Measurements from ENCODE around the gene C15orf62. TPM values are rescaled to one million over a fixed set of nuclear protein-coding genes. Genes with fewer than 3 reads are reported as not detected.

The C15orf62 gene
- total and polyA plus RNA-seq, 11 donors: 0.06 to 1.1 (median 0.18) TPM; not detected in 3

- intact Hi-C loops (cut with DNase I): loop anchor here in 4 of 10 donors (5.0 to 10.0 kb wide), 4 partner anchors 44 to 168 kb away; partner anchors contain the start of genes VPS18 (in 2 of the 4), DNAJC17 (in 1 of the 4), KNL1 (in 1 of the 4) and ZFYVE19 (in 1 of the 4)
- H3K4me3 ChIP-seq: peak overlapping the region; percentile 33 to 75 (median 58)
- no peak for TF ChIP-seq POLR2A (IDR thresholded peaks at IDR 0.05)
- no peak for TF ChIP-seq CTCF (IDR thresholded peaks at IDR 0.05)
- H3K4me1 ChIP-seq: peaks cover 0 to 37% (median 22%) of the 10 kb centered on the region in 12 donors
- peaks cover 0 to 10% (median 4%) of the 10 kb centered on the region in 9 donors for H3K36me3 ChIP-seq
- no peaks in the 10 kb centered on the region for H3K9me3 ChIP-seq
- H3K27me3 ChIP-seq: no peaks in the 10 kb centered on the region
- peak; percentile 59 to 85 (median 66) for DNase-seq
- WGBS, 4 donors: 29 to 34% (median 31%) methylated on average over 50 to 55 of the region's 55 CpGs
- peak overlapping the region in 11 of 12 donors; percentile 47 to 80 (median 62) for H3K27ac ChIP-seq
- ATAC-seq: peak in 3 of 4 donors; percentile 7 to 31 (median 13)
Measured at GRCh38 chr15:40762919-40763800, 6.6 kb upstream of the C15orf62 start.

- DNase-seq (peak; percentile 70 to 87 (median 74)), ATAC-seq (peak; percentile 26 to 78 (median 74))
- TF ChIP-seq POLR2A (IDR thresholded peaks at IDR 0.05): peak in 1 of 2 donors; percentile 59
- peak in 10 of 12 donors; percentile 8 to 55 (median 35) for TF ChIP-seq CTCF (IDR thresholded peaks at IDR 0.05)
- Histone ChIP-seq H3K4me1 (peaks cover 0 to 46% (median 23%) of the 10 kb centered on the region in 12 donors), H3K9me3 (no peaks in the 10 kb centered on the region), H3K4me3 (peak within 1 kb of the TSS; percentile 33 to 75 (median 58)), H3K27ac (peak within 1 kb of the TSS in 11 of 12 donors; percentile 47 to 80 (median 62)), H3K36me3 (peaks cover 0 to 16% (median 4%) of the 10 kb centered on the region in 9 donors), H3K27me3 (no peaks in the 10 kb centered on the region)
- intact Hi-C loops (cut with DNase I): loop anchor here in 4 of 10 donors (5.0 to 10.0 kb wide), 4 partner anchors 43 to 169 kb away; partner anchors contain the start of genes VPS18 (in 2 of the 4), DNAJC17 (in 1 of the 4), KNL1 (in 1 of the 4) and ZFYVE19 (in 1 of the 4)
- 0% methylated on average over 30 to 75 of the region's 75 CpGs for WGBS, 4 donors
Measured at GRCh38 chr15:40763801-40764628, 5.8 kb upstream of the C15orf62 start, which contains the start of gene GCHFR. Gene GCHFR, plus strand, starts transcription at chr15:40764068. Its CDS starts 113 bp downstream, at chr15:40764181.

GRCh38 chr15:40764629-40765103 is 5.1 kb upstream of the C15orf62 start:
- H3K27me3 ChIP-seq: no peaks in the 10 kb centered on the region
- peaks cover 0 to 18% (median 4%) of the 10 kb centered on the region in 9 donors for H3K36me3 ChIP-seq
- H3K27ac ChIP-seq: peak overlapping the region in 10 of 12 donors; percentile 47 to 80 (median 63)
- intact Hi-C loops (cut with DNase I): loop anchor here in 5 of 10 donors (5.0 to 10.0 kb wide), 5 partner anchors 38 to 170 kb away; partner anchors contain the start of genes DNAJC17 (in 2 of the 5), VPS18 (in 2 of the 5), ZFYVE19 (in 2 of the 5) and KNL1 (in 1 of the 5)
- peaks cover 0 to 52% (median 24%) of the 10 kb centered on the region in 12 donors for H3K4me1 ChIP-seq
- no peak for DNase-seq
- TF ChIP-seq CTCF (IDR thresholded peaks at IDR 0.05) (no peak), POLR2A (IDR thresholded peaks at IDR 0.05) (no peak)
- 31 to 41% (median 36%) methylated on average over 8 of the region's 8 CpGs for WGBS, 4 donors
- ATAC-seq: no peak
- peak overlapping the region in 11 of 12 donors; percentile 33 to 75 (median 59) for H3K4me3 ChIP-seq
- H3K9me3 ChIP-seq: no peaks in the 10 kb centered on the region

All from heart left ventricle (tissue), 16 donors.